ENCODE measurements around the gene RIMBP2.

The RIMBP2 gene

GRCh38 chr12:130661486-130662255 is 54.4 kb downstream of the RIMBP2 start:
- DNase-seq (ENCODE audit: low read depth in 2 of 2): no peak
- no peak for TF ChIP-seq CTCF (IDR thresholded peaks at IDR 0.05; ENCODE audit: low read depth, low read length)
- no peak overlapping the region for H3K4me3 ChIP-seq (replicated peaks in 1 of 2; ENCODE audit: low read depth in 2 of 2, low read length in 2 of 2)

DNA sequence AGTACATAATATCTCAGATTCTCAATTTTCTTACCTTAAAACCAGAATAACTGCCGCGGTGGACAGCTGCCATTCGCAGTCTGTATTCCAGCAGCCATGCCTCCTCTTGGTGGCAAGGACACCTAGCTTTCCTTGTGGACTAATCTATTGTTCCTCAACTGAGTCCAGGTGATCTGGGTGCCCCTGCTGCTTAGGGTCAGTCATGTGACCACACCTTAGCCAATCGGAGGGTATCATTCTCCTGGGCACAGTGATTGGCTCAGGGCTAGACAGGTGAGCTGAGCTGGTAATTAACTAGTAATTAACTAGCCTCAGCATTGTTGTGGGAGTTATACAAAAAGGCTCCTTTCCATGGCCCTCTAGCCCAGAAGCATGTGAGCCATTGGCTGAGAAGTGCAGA is 55.0 kb downstream of the RIMBP2 start:
- TF ChIP-seq CTCF (IDR thresholded peaks at IDR 0.05; ENCODE audit: low read depth, low read length): no peak
- no peak overlapping the region for H3K4me3 ChIP-seq (replicated peaks in 1 of 2; ENCODE audit: low read depth in 2 of 2, low read length in 2 of 2)
- no peak for DNase-seq (ENCODE audit: low read depth in 2 of 2)

DNA sequence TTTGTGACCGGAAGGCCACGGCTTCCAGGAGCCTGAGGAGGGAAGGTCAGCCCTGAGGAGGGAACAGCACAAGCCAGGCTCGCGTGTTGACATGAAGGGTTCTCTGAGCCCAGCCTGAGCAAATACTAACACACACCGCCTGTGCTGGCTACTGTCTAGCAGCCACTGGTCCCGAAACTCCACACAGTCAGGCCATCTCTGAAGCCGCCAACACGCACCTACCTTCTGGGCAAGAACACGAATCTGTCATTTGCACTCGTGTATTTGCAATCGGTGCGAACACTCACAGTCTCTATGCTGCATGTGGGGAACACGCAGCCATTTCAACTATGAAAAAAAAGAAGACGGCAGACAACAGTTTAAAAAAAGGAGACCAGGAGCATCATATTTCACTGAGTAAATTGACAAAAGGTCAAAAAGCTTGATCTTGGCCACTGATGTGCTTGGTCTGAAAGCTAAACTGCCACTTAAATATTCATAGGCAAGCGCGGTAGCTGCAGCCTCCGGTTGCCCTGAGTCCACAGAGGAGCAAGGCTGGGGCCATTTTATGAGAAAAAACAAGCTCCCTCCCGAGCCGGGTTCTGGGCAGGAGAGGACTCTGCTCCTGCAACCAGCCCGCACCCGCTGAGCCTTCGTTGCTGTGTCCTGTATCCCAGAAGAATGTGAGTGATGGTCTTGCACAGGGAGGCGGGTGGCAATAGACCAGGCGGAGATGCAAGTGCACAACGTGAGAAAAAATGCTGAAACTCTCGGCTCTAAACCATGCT is 57.8 kb downstream of the RIMBP2 start:
- DNase-seq (ENCODE audit: low read depth in 2 of 2): no peak
- H3K4me3 ChIP-seq (replicated peaks in 1 of 2; ENCODE audit: low read depth in 2 of 2, low read length in 2 of 2): no peak overlapping the region
- TF ChIP-seq CTCF (IDR thresholded peaks at IDR 0.05; ENCODE audit: low read depth, low read length): no peak

DNA sequence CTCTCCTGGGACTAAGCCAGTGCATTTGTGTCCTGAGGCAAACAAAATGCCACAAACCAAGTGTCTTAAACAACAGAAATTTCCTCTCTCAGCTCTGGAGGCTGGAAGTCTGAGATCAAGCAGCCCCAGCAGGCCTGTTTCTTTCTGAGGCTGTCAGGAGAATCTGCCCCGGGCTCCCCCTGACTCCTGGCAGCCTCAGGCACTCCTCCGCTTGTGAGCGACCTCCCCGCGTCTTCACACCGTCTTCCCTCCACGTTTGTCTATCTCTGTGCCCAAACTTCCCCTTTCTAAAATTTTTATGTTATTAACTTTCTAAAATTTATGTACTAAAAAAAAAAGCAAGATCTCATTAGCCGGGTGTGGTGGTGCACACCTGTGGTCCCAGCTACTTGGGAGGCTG is 59.7 kb downstream of the RIMBP2 start:
- DNase-seq (ENCODE audit: low read depth in 2 of 2): no peak
- TF ChIP-seq CTCF (IDR thresholded peaks at IDR 0.05; ENCODE audit: low read depth, low read length): no peak

DNA sequence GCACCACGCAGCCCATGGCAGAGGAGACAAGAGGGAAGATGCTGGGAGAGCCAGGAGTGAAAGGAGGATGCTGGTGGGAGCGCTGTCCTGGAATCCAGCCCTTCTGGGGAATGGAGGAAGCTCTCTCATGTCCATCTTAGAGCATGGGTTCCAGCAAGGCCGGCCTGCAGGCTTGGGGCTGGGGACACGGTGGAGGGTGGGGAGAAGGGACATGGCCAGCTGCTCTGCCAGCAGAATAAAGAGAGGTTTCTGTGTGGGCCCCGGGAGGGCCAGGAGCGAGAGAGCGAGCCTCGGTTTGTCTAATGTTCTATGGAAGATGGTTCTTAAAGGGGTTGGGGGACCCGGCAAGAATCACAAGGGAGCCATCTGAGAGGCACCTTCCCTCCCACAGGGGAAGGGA is 60.2 kb downstream of the RIMBP2 start:
- TF ChIP-seq CTCF (IDR thresholded peaks at IDR 0.05; ENCODE audit: low read depth, low read length): no peak
- H3K4me3 ChIP-seq (replicated peaks in 1 of 2; ENCODE audit: low read depth in 2 of 2, low read length in 2 of 2): no peak overlapping the region
- DNase-seq (ENCODE audit: low read depth in 2 of 2): no peak

More for the DNA sequence above, 59.7 kb downstream of the RIMBP2 start:
- no peak overlapping the region for H3K4me3 ChIP-seq (replicated peaks in 1 of 2; ENCODE audit: low read depth in 2 of 2, low read length in 2 of 2)

GRCh38 chr12:130655010-130655409 is 61.1 kb downstream of the RIMBP2 start:
- TF ChIP-seq CTCF (IDR thresholded peaks at IDR 0.05; ENCODE audit: low read depth, low read length): no peak
- H3K4me3 ChIP-seq (replicated peaks in 1 of 2; ENCODE audit: low read depth in 2 of 2, low read length in 2 of 2): no peak overlapping the region
- no peak for DNase-seq (ENCODE audit: low read depth in 2 of 2)

Data from cardiac fibroblast (primary cell).